Esophagus muscularis mucosa (tissue), 4 donors: ENCODE data around the gene SH3RF3. TPM values are rescaled to one million over a fixed set of nuclear protein-coding genes. Genes with fewer than 3 reads are reported as not detected.
A peak's percentile ranks its signal among the peaks of the same experiment; 100 is the strongest.

Experiments
- DNase-seq: peaks from one replicate; pipeline ENCODE4 v3.0.0-alpha.2; 2017; ENCODE audit errors: extremely low spot score
- H3K27ac ChIP-seq, 4 donors: fragments of 200-600 bp; sonication (generic); replicated peaks in 1 of 4; 1 replicate in 3 of 4; 2 replicates in 1 of 4; pipeline ENCODE4 v1.5.1; 2016 to 2019; ENCODE audit warnings: mild to moderate bottlenecking in 1 of 4
- H3K27me3 ChIP-seq, 4 donors: fragments of 200-600 bp; sonication (generic); one replicate each; pipeline versions ENCODE4 v1.5.1 to v1.6.0; 2016 to 2019
- H3K36me3 ChIP-seq, 4 donors: fragments of 200-600 bp; sonication (generic); one replicate each; pipeline ENCODE4 v1.5.1; 2016 to 2019
- H3K4me1 ChIP-seq, 4 donors: fragments of 200-600 bp; sonication (generic); one replicate each; pipeline ENCODE4 v1.5.1; 2016 to 2019
- H3K4me3 ChIP-seq, 4 donors: fragments of 200-600 bp; sonication (generic); 1 replicate in 2 of 4; 2 replicates in 2 of 4; pipeline ENCODE4 v1.5.1; 2016 to 2019; ENCODE audit warnings: mild to moderate bottlenecking in 4 of 4, moderate library complexity in 1 of 4
- H3K9me3 ChIP-seq, 4 donors: fragments of 200-600 bp; sonication (generic); 1 replicate in 3 of 4; 2 replicates in 1 of 4; pipeline ENCODE4 v1.5.1; 2016 to 2019
- EP300 ChIP-seq: sonication (generic); formaldehyde crosslinking; IDR thresholded peaks from one replicate; pipeline ENCODE4 v1.6.1; 2017; ENCODE audit warnings: antibody characterized with exemption
- POLR2A ChIP-seq: fragments of 450-650 bp; IDR thresholded peaks from one replicate; pipeline ENCODE4 v1.6.1; 2017; ENCODE audit warnings: antibody characterized with exemption, moderate library complexity, mild to moderate bottlenecking, low read depth
- POLR2AphosphoS5 ChIP-seq, 2 donors: sonication (generic); formaldehyde crosslinking; IDR thresholded peaks; one replicate each; pipeline ENCODE4 v1.6.1; 2017; ENCODE audit warnings: antibody characterized with exemption in 2 of 2
- WGBS: methylation state at CpG from one replicate; pipeline ENCODE4 v1.1.5; 2018; 5-methylcytosine and 5-hydroxymethylcytosine counted together
- intact Hi-C: fragments of 100-400 bp; cut with DNase I; formaldehyde crosslinking; loops from one replicate; pipeline ENCODE4 v1.15.1; 2023
- total RNA-seq, 4 donors: library from RNA; depleted of rRNA; stranded (reverse); fragments of >200 nt; gene quantifications; one replicate each; pipeline versions ENCODE4 v1.1.0 to v1.2.1, GENCODE V29; 2016
- TF ChIP-seq, protein P1 (sequence below), 3 experiments: fragments of 200-600 bp in 2 of 3; fragments of 450-650 bp in 1 of 3; sonication (generic) in 2 of 3; IDR thresholded peaks; one replicate each; pipeline ENCODE4 v1.5.1; 2017 to 2019; ENCODE audit warnings: antibody characterized with exemption in 3 of 3, mild to moderate bottlenecking in 2 of 3, moderate library complexity in 1 of 3

Gene SH3RF3
- total RNA-seq, 4 donors from 2014 or later, result 6.3 to 17.5 (median 11.3) TPM

DNA sequence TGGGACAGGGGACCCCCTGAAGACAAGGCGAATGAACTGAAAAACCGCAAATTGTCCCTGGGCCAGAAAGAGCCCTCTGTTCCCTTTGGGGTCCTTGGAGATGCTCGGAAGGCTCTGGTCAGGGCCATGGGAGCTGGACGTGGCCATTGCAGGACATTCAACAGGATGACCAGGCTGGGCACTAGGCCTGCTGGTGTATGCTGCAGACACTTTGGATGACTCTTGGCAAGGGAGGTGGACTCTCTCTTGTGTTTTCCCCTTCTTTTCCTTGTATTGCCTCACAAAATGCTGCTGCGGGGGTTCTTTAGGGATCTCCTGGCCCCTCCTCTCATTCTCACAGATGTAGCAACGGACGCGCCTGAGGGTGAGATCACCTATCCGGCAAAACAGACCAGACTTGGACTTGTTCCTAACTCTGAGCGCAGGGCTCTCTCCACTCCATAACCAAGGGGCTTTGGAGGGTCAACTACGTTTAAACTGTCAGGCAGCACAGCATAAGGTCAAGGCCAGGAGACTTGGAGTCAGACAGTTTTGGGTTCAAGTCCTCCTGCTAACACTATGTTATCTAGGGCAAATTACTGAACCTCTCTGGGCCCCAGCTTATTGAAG, 41.8 kb upstream of the SH3RF3 start:
- Histone ChIP-seq H3K9me3 (no peaks in the 10 kb centered on the region), H3K27me3 (no peaks in the 10 kb centered on the region), H3K27ac (no peak overlapping the region), H3K4me1 (no peaks in the 10 kb centered on the region), H3K36me3 (no peaks in the 10 kb centered on the region), H3K4me3 (no peak overlapping the region)
- no peak for DNase-seq
- 87% methylated on average over 11 of the region's 11 CpGs for WGBS
- TF ChIP-seq POLR2AphosphoS5 (IDR thresholded peaks at IDR 0.05) (no peak), EP300 (no peak), POLR2A (no peak)
- TF ChIP-seq, protein P1, sequence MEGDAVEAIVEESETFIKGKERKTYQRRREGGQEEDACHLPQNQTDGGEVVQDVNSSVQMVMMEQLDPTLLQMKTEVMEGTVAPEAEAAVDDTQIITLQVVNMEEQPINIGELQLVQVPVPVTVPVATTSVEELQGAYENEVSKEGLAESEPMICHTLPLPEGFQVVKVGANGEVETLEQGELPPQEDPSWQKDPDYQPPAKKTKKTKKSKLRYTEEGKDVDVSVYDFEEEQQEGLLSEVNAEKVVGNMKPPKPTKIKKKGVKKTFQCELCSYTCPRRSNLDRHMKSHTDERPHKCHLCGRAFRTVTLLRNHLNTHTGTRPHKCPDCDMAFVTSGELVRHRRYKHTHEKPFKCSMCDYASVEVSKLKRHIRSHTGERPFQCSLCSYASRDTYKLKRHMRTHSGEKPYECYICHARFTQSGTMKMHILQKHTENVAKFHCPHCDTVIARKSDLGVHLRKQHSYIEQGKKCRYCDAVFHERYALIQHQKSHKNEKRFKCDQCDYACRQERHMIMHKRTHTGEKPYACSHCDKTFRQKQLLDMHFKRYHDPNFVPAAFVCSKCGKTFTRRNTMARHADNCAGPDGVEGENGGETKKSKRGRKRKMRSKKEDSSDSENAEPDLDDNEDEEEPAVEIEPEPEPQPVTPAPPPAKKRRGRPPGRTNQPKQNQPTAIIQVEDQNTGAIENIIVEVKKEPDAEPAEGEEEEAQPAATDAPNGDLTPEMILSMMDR (IDR thresholded peaks at IDR 0.05), result no peak
- intact Hi-C loops, result no loop called here

DNA sequence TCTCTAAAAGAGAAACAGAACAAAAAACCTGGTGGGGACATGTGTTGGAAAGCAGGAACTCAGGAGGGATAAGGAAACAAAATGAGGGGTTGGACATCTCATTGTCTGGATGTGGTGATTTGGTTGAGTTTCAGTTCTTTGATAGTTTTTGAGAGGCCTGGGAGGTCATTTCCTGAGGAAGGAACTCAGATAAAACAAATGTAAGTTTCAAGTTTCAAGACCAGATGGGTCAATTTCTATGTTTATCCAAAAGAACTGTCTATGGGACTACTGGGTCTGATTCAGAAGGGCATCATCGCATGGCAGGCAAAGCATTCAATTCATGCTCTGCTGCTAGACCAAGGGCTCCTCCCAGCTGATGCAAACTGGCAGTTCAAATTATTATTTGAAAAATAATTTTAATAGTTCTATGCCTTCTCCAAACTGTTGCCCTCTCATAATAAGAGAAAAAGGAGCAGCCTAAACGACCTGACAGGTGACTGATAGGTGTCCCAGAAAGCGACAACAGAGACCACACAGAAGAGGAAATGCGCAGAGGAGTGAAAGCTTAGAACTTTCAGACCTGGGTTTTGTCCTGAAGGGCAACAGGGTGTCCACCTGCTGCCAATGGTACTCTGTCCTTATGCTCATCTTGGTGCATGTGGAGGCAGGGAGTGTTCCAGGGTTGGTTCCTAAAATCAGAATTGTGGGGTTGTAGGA, 39.3 kb upstream of the SH3RF3 start:
- Histone ChIP-seq H3K4me3 (no peak overlapping the region), H3K9me3 (peaks cover 0 to 3% (median 0%) of the 10 kb centered on the region in 4 donors), H3K27ac (no peak overlapping the region), H3K4me1 (no peaks in the 10 kb centered on the region), H3K27me3 (no peaks in the 10 kb centered on the region), H3K36me3 (no peaks in the 10 kb centered on the region)
- intact Hi-C loops, result no loop called here
- DNase-seq, result peak; percentile 62
- 89% methylated on average over 4 of the region's 4 CpGs for WGBS
- TF ChIP-seq EP300 (no peak), POLR2A (no peak), POLR2AphosphoS5 (IDR thresholded peaks at IDR 0.05) (no peak)
- TF ChIP-seq, protein P1 (IDR thresholded peaks at IDR 0.05), result no peak

DNA sequence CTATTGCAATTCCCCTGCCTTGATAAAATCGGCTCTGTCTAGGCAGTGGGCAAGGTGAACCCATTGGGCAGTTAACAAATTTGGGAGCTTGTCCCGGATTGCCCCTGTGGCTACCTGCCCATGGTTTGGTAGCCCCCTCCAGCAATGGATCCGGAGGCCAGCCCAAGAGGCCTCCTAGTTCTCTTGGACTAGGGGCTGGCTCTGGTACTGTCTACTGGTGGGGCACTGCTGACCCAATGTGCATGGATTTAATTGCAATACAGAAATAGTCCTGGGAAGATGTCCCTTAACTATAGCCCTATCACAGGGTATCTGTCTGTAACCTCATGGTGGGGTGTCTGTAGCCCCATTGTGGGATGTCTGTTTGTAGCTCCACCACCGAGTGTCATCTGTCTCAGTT, 37.5 kb upstream of the SH3RF3 start:
- Histone ChIP-seq H3K4me3 (no peak overlapping the region), H3K4me1 (no peaks in the 10 kb centered on the region), H3K9me3 (peaks cover 0 to 3% (median 0%) of the 10 kb centered on the region in 4 donors), H3K36me3 (no peaks in the 10 kb centered on the region), H3K27me3 (no peaks in the 10 kb centered on the region), H3K27ac (no peak overlapping the region)
- peak; percentile 78 for DNase-seq
- intact Hi-C loops, result no loop called here
- TF ChIP-seq, protein P1 (IDR thresholded peaks at IDR 0.05), result no peak
- no peak for TF ChIP-seq POLR2AphosphoS5 (IDR thresholded peaks at IDR 0.05)
- TF ChIP-seq EP300, result no peak
- TF ChIP-seq POLR2A, result no peak
- WGBS, result 90% methylated on average over 3 of the region's 4 CpGs

DNA sequence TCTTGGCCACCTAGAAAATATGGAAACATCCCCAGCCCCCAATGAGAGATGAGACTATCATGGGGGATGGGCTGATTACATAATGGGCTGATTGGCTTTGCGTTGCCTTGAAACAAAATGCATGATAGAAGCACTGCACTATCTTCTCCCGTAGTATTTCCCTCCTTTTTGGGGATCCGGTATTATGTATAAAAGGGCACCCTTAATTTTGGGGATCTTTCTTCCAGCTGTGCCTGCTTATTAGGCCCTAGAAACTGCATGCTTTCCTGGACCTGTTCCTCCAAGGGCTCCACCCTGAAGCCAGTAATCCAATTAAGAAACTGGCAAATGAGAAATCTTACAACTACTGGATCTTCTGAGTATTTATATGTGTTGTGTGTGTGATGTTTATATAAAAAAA, 34.9 kb upstream of the SH3RF3 start:
- Histone ChIP-seq H3K27ac (no peak overlapping the region), H3K36me3 (no peaks in the 10 kb centered on the region), H3K9me3 (peaks cover 0 to 3% (median 0%) of the 10 kb centered on the region in 4 donors), H3K27me3 (peaks cover 0 to under 1% (median 0%) of the 10 kb centered on the region in 4 donors), H3K4me3 (no peak overlapping the region), H3K4me1 (no peaks in the 10 kb centered on the region)
- DNase-seq, result no peak
- 93% methylated on average over 3 of the region's 3 CpGs for WGBS
- intact Hi-C loops, result no loop called here
- TF ChIP-seq, protein P1 (IDR thresholded peaks at IDR 0.05), result no peak
- TF ChIP-seq POLR2AphosphoS5 (IDR thresholded peaks at IDR 0.05) (no peak), POLR2A (no peak), EP300 (no peak)
